ENCODE data around the gene ACBD7.

Gene ACBD7

DNA sequence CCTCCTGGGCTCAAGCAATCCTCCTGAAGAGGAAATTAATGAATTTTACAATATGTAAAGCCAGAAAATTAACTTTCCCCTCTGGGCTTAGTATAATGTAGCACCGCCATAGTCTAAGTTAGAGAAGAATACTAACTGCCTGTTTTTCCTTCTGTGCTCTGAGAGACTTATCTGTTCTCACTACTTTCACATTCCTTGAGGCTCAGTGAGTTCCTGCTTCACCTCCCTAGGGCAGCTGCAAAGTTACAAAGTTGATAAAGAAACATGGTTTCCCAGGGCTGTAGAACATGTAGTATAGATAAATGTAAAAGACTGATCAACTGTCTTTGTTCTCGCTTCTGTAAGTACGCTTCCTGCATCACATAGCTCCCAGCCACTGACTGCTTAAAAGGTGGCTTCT is 60.8 kb downstream of the ACBD7 start:
- TF ChIP-seq, protein P1, sequence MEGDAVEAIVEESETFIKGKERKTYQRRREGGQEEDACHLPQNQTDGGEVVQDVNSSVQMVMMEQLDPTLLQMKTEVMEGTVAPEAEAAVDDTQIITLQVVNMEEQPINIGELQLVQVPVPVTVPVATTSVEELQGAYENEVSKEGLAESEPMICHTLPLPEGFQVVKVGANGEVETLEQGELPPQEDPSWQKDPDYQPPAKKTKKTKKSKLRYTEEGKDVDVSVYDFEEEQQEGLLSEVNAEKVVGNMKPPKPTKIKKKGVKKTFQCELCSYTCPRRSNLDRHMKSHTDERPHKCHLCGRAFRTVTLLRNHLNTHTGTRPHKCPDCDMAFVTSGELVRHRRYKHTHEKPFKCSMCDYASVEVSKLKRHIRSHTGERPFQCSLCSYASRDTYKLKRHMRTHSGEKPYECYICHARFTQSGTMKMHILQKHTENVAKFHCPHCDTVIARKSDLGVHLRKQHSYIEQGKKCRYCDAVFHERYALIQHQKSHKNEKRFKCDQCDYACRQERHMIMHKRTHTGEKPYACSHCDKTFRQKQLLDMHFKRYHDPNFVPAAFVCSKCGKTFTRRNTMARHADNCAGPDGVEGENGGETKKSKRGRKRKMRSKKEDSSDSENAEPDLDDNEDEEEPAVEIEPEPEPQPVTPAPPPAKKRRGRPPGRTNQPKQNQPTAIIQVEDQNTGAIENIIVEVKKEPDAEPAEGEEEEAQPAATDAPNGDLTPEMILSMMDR (IDR thresholded peaks at IDR 0.05; ENCODE audit: insufficient read depth, low read length, missing control alignments) = no peak
- ChIA-PET POLR2A (no interaction called here), CTCF (no interaction called here)
- no peak overlapping the region for H3K4me3 ChIP-seq (ENCODE audit: low read depth, low read length)
- DNase-seq (ENCODE audit: low read depth, low spot score) = no peak

Measured in AG04449 (cell line).